Astrocyte (in vitro differentiated cells and primary cell): ENCODE data around the gene RNASEL.

Experiments
- CTCF ChIP-seq: IDR thresholded peaks from 2 replicates; pipeline ENCODE4 v1.5.1; 2011; ENCODE audit warnings: low read depth, mild to moderate bottlenecking, inconsistent platforms, low read length, moderate library complexity; ENCODE audit not compliant: insufficient read depth
- EZH2 ChIP-seq: IDR thresholded peaks from 2 replicates; pipeline ENCODE4 v1.6.1; 2012; ENCODE audit warnings: mild to moderate bottlenecking, low read length, inconsistent platforms; ENCODE audit not compliant: insufficient read depth

GRCh38 chr1:182637769-182638168, 48.7 kb upstream of the RNASEL start:
- TF ChIP-seq CTCF: no peak
- TF ChIP-seq EZH2: no peak
